HCT116 (cell line): ENCODE results near the gene SYTL2. TPM values are rescaled to one million over a fixed set of nuclear protein-coding genes. Genes with fewer than 3 reads are reported as not detected.

Experiments
- ATAC-seq: fragments of 200-7000 bp; cut with Tn5 transposase; 2 replicates; pipeline ENCODE4 v1.9.1; 2020; ENCODE audit warnings: mild to moderate bottlenecking, moderate library complexity
- BruUV-seq: library from RNA; stranded (reverse); fragments of 400-500 nt; replicated peaks from 2 replicates; lab custom pipeline; 2021; lab: Mats Ljungman, UMichigan
- CTCF ChIA-PET: fragments of 300-600 bp; sonication (Branson Sonifier 250); formaldehyde crosslinking; loops from one replicate; lab custom pipeline; 2021; ENCODE audit warnings: antibody characterized with exemption; lab: Charles Lee
- POLR2A ChIA-PET: fragments of 300-600, 350-600 bp; sonication (Branson Sonifier 250); formaldehyde crosslinking; loops from one replicate; lab custom pipeline; 2021; ENCODE audit warnings: antibody characterized with exemption; lab: Charles Lee
- RAD21 ChIA-PET, 2 experiments: fragments of 300-600 bp; sonication (Branson Sonifier 250); formaldehyde crosslinking; loops; one replicate each; lab custom pipeline; 2023; ENCODE audit warnings: low total read pairs in 2 of 2; ENCODE audit not compliant: uncharacterized antibody in 2 of 2, unreplicated experiment in 2 of 2, low non-redundant PET in 1 of 2; lab: Charles Lee
- DNase-seq: peaks from one replicate; pipeline ENCODE4 v3.0.0-alpha.2; 2010; ENCODE audit warnings: low read depth, low spot score
- H2AFZ ChIP-seq: fragments of 200-600 bp; shearing (Covaris generic), sonication (generic); 2 replicates; pipeline ENCODE4 v1.6.1; 2017; ENCODE audit warnings: low read depth, mixed run types, mixed read lengths, antibody characterized with exemption, low read length; ENCODE audit not compliant: poor library complexity, severe bottlenecking
- H3K27ac ChIP-seq: 2 replicates; pipeline ENCODE4 v1.5.1; 2012; ENCODE audit warnings: low read depth, low read length
- H3K27me3 ChIP-seq: fragments of 200-600 bp; sonication (generic); 2 replicates; pipeline ENCODE4 v1.6.1; 2016; ENCODE audit warnings: mixed run types, low read length, mixed read lengths; ENCODE audit not compliant: insufficient read depth
- H3K36me3 ChIP-seq, 2 experiments: fragments of 200-500 bp in 1 of 2; fragments of 200-600 bp in 1 of 2; sonication (Bioruptor generic) in 1 of 2; sonication (generic) in 1 of 2; 2 replicates each; pipeline versions ENCODE4 v1.5.1 to v1.6.1; 2014 to 2016; ENCODE audit warnings: low read length in 2 of 2, inconsistent platforms in 1 of 2, mixed read lengths in 1 of 2, mixed run types in 1 of 2; ENCODE audit not compliant: insufficient read depth in 2 of 2, control insufficient read depth in 1 of 2
- H3K4me1 ChIP-seq, 2 experiments: fragments of 200-600 bp in 1 of 2; sonication (generic) in 1 of 2; 2 replicates each; pipeline versions ENCODE4 v1.5.1 to v1.6.1; 2012 to 2017; ENCODE audit warnings: low read length in 2 of 2, inconsistent platforms in 1 of 2, mild to moderate bottlenecking in 1 of 2, mixed read lengths in 1 of 2, mixed run types in 1 of 2, moderate library complexity in 1 of 2; ENCODE audit not compliant: insufficient read depth in 2 of 2, control insufficient read depth in 1 of 2
- H3K4me2 ChIP-seq: fragments of 200-600 bp; sonication (generic); 2 replicates; pipeline ENCODE4 v1.6.1; 2017; ENCODE audit warnings: mixed run types, low read length, mixed read lengths
- H3K4me3 ChIP-seq, 2 experiments: fragments of 200-600 bp in 1 of 2; sonication (generic) in 1 of 2; replicated peaks in 1 of 2; 2 replicates each; pipeline ENCODE4 v1.5.1; 2011 to 2016; ENCODE audit warnings: low read length in 2 of 2, control low read depth in 1 of 2, low read depth in 1 of 2, mild to moderate bottlenecking in 1 of 2, mixed read lengths in 1 of 2, mixed run types in 1 of 2
- H3K79me2 ChIP-seq: fragments of 200-600 bp; sonication (generic); 2 replicates; pipeline ENCODE4 v1.6.1; 2017; ENCODE audit warnings: mild to moderate bottlenecking, mixed run types, low read length, moderate library complexity, mixed read lengths; ENCODE audit not compliant: insufficient read depth
- H3K9ac ChIP-seq: fragments of 200-600 bp; sonication (generic); 2 replicates; pipeline ENCODE4 v1.6.1; 2016; ENCODE audit warnings: low read length, mixed read lengths
- H3K9me2 ChIP-seq: fragments of 200-600 bp; sonication (generic), shearing (Covaris generic); 2 replicates; pipeline ENCODE4 v1.6.1; 2017; ENCODE audit warnings: mixed run types, mild to moderate bottlenecking, moderate library complexity; ENCODE audit not compliant: insufficient read depth
- H3K9me3 ChIP-seq, 2 experiments: fragments of 200-500 bp in 1 of 2; fragments of 200-600 bp in 1 of 2; sonication (Bioruptor generic) in 1 of 2; sonication (generic) in 1 of 2; 2 replicates each; pipeline ENCODE4 v1.6.1; 2014 to 2017; ENCODE audit warnings: low read length in 2 of 2, mixed read lengths in 2 of 2, inconsistent platforms in 1 of 2, low read depth in 1 of 2, mild to moderate bottlenecking in 1 of 2, mixed run types in 1 of 2, moderate library complexity in 1 of 2; ENCODE audit not compliant: control insufficient read depth in 1 of 2, insufficient read depth in 1 of 2
- H4K20me1 ChIP-seq: fragments of 200-600 bp; sonication (generic), shearing (Covaris generic); 2 replicates; pipeline ENCODE4 v1.6.1; 2017; ENCODE audit warnings: mixed run types, mild to moderate bottlenecking, moderate library complexity; ENCODE audit not compliant: insufficient read depth
- CBX3 ChIP-seq: IDR thresholded peaks from 2 replicates; pipeline ENCODE4 v1.6.1; 2012; ENCODE audit warnings: low read depth
- CEBPB ChIP-seq: IDR thresholded peaks from 2 replicates; pipeline ENCODE4 v1.6.1; 2012; ENCODE audit warnings: low read depth
- EGR1 ChIP-seq: IDR thresholded peaks from 2 replicates; pipeline ENCODE4 v1.6.1; 2012; ENCODE audit warnings: low read depth
- ELF1 ChIP-seq: IDR thresholded peaks from 2 replicates; pipeline ENCODE4 v1.6.1; 2012; ENCODE audit warnings: low read depth, borderline replicate concordance
- FOSL1 ChIP-seq: IDR thresholded peaks from 2 replicates; pipeline ENCODE4 v1.6.1; 2012; ENCODE audit warnings: low read depth
- JUND ChIP-seq: IDR thresholded peaks from 2 replicates; pipeline ENCODE4 v1.6.1; 2012
- POLR2A ChIP-seq: IDR thresholded peaks from 2 replicates; pipeline ENCODE4 v1.7.0; 2011; ENCODE audit warnings: borderline replicate concordance; ENCODE audit not compliant: insufficient read depth, insufficient read length; ENCODE audit errors: extremely low read depth
- RAD21 ChIP-seq: IDR thresholded peaks from 2 replicates; pipeline ENCODE4 v1.6.1; 2012; ENCODE audit warnings: low read depth, mild to moderate bottlenecking
- SIN3A ChIP-seq: IDR thresholded peaks from 2 replicates; pipeline ENCODE4 v1.6.1; 2012; ENCODE audit warnings: low read depth
- SP1 ChIP-seq: IDR thresholded peaks from 2 replicates; pipeline ENCODE4 v1.6.1; 2012; ENCODE audit warnings: low read depth
- SRF ChIP-seq: IDR thresholded peaks from 2 replicates; pipeline ENCODE4 v1.6.1; 2012; ENCODE audit warnings: low read depth
- TCF7L2 ChIP-seq: IDR thresholded peaks from 2 replicates; pipeline ENCODE4 v1.7.0; 2011; ENCODE audit warnings: borderline replicate concordance, inconsistent platforms; ENCODE audit not compliant: insufficient read depth, insufficient read length; ENCODE audit errors: extremely low read depth
- YY1 ChIP-seq: IDR thresholded peaks from 2 replicates; pipeline ENCODE4 v1.6.1; 2011; ENCODE audit warnings: low read length, low read depth, moderate library complexity, mild to moderate bottlenecking; ENCODE audit not compliant: insufficient replicate concordance; ENCODE audit errors: extremely low read depth
- ZFX ChIP-seq: fragments of 450-650 bp; IDR thresholded peaks from 2 replicates; pipeline ENCODE4 v1.6.1; 2017
- ZNF274 ChIP-seq: fragments of 200-500 bp; sonication (Bioruptor generic); IDR thresholded peaks from 2 replicates; pipeline ENCODE4 v1.6.1; 2014; ENCODE audit warnings: mild to moderate bottlenecking, low read depth, low read length, inconsistent platforms
- intact Hi-C: fragments of 100-400 bp; cut with micrococcal nuclease; formaldehyde crosslinking; loops from 2 replicates; pipeline ENCODE4 v1.10.0; 2022
- total RNA-seq: library from RNA; stranded (reverse); gene quantifications from one replicate; pipeline ENCODE4 v1.2.1, GENCODE V29; 2021; ENCODE audit not compliant: unreplicated experiment
- TF ChIP-seq, protein P1 (sequence below), 3 experiments: fragments of 200-600 bp in 1 of 3; sonication (generic) in 1 of 3; IDR thresholded peaks in 2 of 3; conservative IDR thresholded peaks in 1 of 3; 2 replicates each; pipeline ENCODE4 v1.5.1; 2012 to 2017; ENCODE audit warnings: low read depth in 2 of 3, low read length in 2 of 3, antibody characterized with exemption in 1 of 3, borderline replicate concordance in 1 of 3, control low read depth in 1 of 3, mild to moderate bottlenecking in 1 of 3, mixed read lengths in 1 of 3, mixed run types in 1 of 3, moderate library complexity in 1 of 3; ENCODE audit not compliant: insufficient read depth in 1 of 3

The SYTL2 gene
- total RNA-seq, 1 experiment from 2014 or later = 12.6 TPM

GRCh38 chr11:85745626-85746025, 65.3 kb downstream of the SYTL2 start (continued):
- TF ChIP-seq JUND (no peak), ELF1 (no peak), EGR1 (no peak)

DNA sequence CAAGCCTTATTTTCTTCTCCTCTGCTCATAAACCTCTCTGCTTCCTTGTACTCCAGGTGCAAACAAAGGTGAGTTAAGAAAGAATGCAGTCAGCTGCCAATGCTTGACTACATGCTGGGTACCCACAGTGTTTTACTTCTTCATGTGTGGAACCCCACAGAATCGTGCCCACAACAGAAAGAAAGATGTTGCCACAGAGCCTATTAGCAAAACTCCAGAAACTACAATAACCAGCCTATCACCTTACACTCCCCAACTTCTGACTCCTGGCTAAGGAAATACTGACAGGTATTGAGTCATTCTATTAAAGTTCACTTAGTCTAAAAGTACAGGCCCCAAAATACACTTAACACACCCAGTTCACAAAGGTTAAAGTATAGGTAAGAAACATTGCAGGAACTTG, 68.1 kb downstream of the SYTL2 start:
- H3K4me1 ChIP-seq = peaks cover 0 to 13% of the 10 kb centered on the region in 2 experiments; a peak in 2 of 4 replicates
- DNase-seq (no peak), ATAC-seq (no peak; the same call in 1 of the 2 replicates)
- ChIA-PET CTCF (interaction anchor here (0.6 kb wide), 1 partner anchor 65 kb away, joined by 3 read pairs; no protein-coding TSS in a partner anchor), RAD21 (no interaction called here), POLR2A (no interaction called here)
- no peak overlapping the region for H3K4me3 ChIP-seq
- no peak overlapping the region for H2AFZ ChIP-seq
- BruUV-seq = no TSS peak
- intact Hi-C loops = no loop called here
- H3K9ac ChIP-seq = no peak overlapping the region
- peak; percentile 29; the same call in 1 of the 2 replicates for TF ChIP-seq JUND
- peak; percentile 47; the same call in 1 of the 2 replicates for TF ChIP-seq CEBPB
- TF ChIP-seq YY1 = no peak
- no peak for TF ChIP-seq ZFX
- TF ChIP-seq SP1 = peak; percentile 45; the same call in 1 of the 2 replicates
- TF ChIP-seq FOSL1 = peak; percentile 44; the same call in 1 of the 2 replicates
- no peaks in the 10 kb centered on the region for H3K27me3 ChIP-seq
- H4K20me1 ChIP-seq = no peaks in the 10 kb centered on the region
- no peaks in the 10 kb centered on the region for H3K36me3 ChIP-seq
- no peaks in the 10 kb centered on the region for H3K9me3 ChIP-seq
- no peaks in the 10 kb centered on the region for H3K9me2 ChIP-seq
- no peak overlapping the region for H3K27ac ChIP-seq
- H3K4me2 ChIP-seq = peak overlapping the region; percentile 28; the same call in 1 of the 2 replicates
- H3K79me2 ChIP-seq = no peaks in the 10 kb centered on the region

DNA sequence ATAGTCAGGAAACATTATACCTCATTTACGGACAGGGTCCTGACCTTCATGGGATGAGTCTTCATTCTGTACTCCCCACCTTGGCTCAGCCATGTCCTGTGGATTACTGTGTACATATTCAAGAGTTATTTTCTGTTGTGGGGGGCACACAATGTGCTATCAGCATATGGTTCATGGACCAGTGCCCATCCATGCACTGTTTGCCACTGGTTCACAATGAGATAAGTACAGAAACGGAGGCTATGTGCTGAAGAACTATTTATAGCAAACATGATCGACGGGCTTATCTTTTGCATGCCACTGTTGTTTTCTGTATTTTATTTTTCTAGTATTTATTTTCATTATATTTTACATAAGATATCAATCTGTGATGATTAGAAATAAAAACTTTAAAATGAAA, 68.6 kb downstream of the SYTL2 start:
- no peak overlapping the region for H3K4me3 ChIP-seq
- no peaks in the 10 kb centered on the region for H3K9me2 ChIP-seq
- H2AFZ ChIP-seq = no peak overlapping the region
- POLR2A ChIA-PET = no interaction called here
- H3K27me3 ChIP-seq = no peaks in the 10 kb centered on the region
- intact Hi-C loops = no loop called here
- H3K4me2 ChIP-seq = no peak overlapping the region
- RAD21 ChIA-PET = no interaction called here
- H3K36me3 ChIP-seq = no peaks in the 10 kb centered on the region
- H3K9me3 ChIP-seq = no peaks in the 10 kb centered on the region
- no peaks in the 10 kb centered on the region for H4K20me1 ChIP-seq
- H3K27ac ChIP-seq = no peak overlapping the region
- H3K79me2 ChIP-seq = no peaks in the 10 kb centered on the region
- no peak for ATAC-seq
- no TSS peak for BruUV-seq
- no peak overlapping the region for H3K9ac ChIP-seq
- CTCF ChIA-PET = no interaction called here
- peaks cover 0 to 17% of the 10 kb centered on the region in 2 experiments; a peak in 2 of 4 replicates for H3K4me1 ChIP-seq
- DNase-seq = no peak
- TF ChIP-seq RAD21 = no peak
- TF ChIP-seq POLR2A = no peak
- TF ChIP-seq JUND = no peak
- no peak for TF ChIP-seq SP1
- TF ChIP-seq CBX3 = no peak
- TF ChIP-seq, protein P1, sequence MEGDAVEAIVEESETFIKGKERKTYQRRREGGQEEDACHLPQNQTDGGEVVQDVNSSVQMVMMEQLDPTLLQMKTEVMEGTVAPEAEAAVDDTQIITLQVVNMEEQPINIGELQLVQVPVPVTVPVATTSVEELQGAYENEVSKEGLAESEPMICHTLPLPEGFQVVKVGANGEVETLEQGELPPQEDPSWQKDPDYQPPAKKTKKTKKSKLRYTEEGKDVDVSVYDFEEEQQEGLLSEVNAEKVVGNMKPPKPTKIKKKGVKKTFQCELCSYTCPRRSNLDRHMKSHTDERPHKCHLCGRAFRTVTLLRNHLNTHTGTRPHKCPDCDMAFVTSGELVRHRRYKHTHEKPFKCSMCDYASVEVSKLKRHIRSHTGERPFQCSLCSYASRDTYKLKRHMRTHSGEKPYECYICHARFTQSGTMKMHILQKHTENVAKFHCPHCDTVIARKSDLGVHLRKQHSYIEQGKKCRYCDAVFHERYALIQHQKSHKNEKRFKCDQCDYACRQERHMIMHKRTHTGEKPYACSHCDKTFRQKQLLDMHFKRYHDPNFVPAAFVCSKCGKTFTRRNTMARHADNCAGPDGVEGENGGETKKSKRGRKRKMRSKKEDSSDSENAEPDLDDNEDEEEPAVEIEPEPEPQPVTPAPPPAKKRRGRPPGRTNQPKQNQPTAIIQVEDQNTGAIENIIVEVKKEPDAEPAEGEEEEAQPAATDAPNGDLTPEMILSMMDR (IDR thresholded peaks at IDR 0.05 in 2 of 3, conservative IDR thresholded peaks at IDR 0.05 in 1 of 3; ENCODE audit: borderline replicate concordance in 1 of 3, insufficient read depth in 1 of 3, low read depth in 2 of 3, low read length in 2 of 3) = no peak
- TF ChIP-seq TCF7L2 = no peak
- no peak for TF ChIP-seq SRF
- no peak for TF ChIP-seq ZFX
- no peak for TF ChIP-seq SIN3A
- TF ChIP-seq ZNF274 = no peak
- no peak for TF ChIP-seq CEBPB
- no peak for TF ChIP-seq YY1
